Right ventricle myocardium inferior (tissue), 1 donor: ENCODE measurements around the gene CCR2. TPM values are rescaled to one million over a fixed set of nuclear protein-coding genes. Genes with fewer than 3 reads are reported as not detected.
A peak's percentile ranks its signal among the peaks of the same experiment; 100 is the strongest.
"Not testable (repeated sequence)": the region's sequence is repeated elsewhere in the genome, so short reads cannot be mapped to it uniquely, and the experiment has no call there.

ENCODE experiments used
- ATAC-seq: fragments of 200-7000 bp; cut with Tn5 transposase; one replicate; pipeline ENCODE4 v1.9.1; 2020; ENCODE audit warnings: mild to moderate bottlenecking, moderate library complexity
- DNase-seq: peaks from one replicate; pipeline ENCODE4 v3.0.0; 2021; ENCODE audit errors: missing footprints
- intact Hi-C: fragments of 100-400 bp; cut with DNase I; formaldehyde crosslinking; loops from one replicate; pipeline ENCODE4 v1.11.0; 2022
- total RNA-seq: library from RNA; stranded (reverse); fragmentation: NEBNext Ultra II Directional; extraction: Animal tissue kit (Norgen Biotek cat#: 25700); gene quantifications from one replicate; pipeline ENCODE4 v1.2.1, GENCODE V29; 2021
- donor health status: DM: no; HTN: yes; CAD: no; lungs with severe emphysema.

CCR2 gene
- total RNA-seq, 1 donor from 2014 or later: 0.89 TPM

- ATAC-seq: no peak
- intact Hi-C loops: loop anchor here (5.0 kb wide), 1 partner anchor 284 kb away; no protein-coding TSS in a partner anchor
- no peak for DNase-seq
Measured at GRCh38 chr3:46371519-46372340, 17.8 kb downstream of the CCR2 start.

GRCh38 chr3:46372492-46373359, 18.8 kb downstream of the CCR2 start:
- ATAC-seq (no peak), DNase-seq (no peak)
- intact Hi-C loops: loop anchor here (5.0 kb wide), 1 partner anchor 285 kb away; no protein-coding TSS in a partner anchor

GRCh38 chr3:46374755-46375154, 20.8 kb downstream of the CCR2 start:
- DNase-seq (no peak), ATAC-seq (no peak)
- intact Hi-C loops: loop anchor here (5.0 kb wide), 1 partner anchor 287 kb away; no protein-coding TSS in a partner anchor

GRCh38 chr3:46375218-46375617, 21.3 kb downstream of the CCR2 start:
- no peak for ATAC-seq
- intact Hi-C loops: no loop called here
- DNase-seq: no peak

- intact Hi-C loops: no loop called here
- DNase-seq (no peak), ATAC-seq (no peak)
Measured at GRCh38 chr3:46375814-46376213, 21.9 kb downstream of the CCR2 start.

- intact Hi-C loops: no loop called here
- ATAC-seq: no peak
- DNase-seq: peak; percentile 75
Measured at GRCh38 chr3:46378426-46378942, 24.6 kb downstream of the CCR2 start.

GRCh38 chr3:46380471-46381221, 26.7 kb downstream of the CCR2 start:
- intact Hi-C loops: no loop called here
- no peak for ATAC-seq
- DNase-seq: no peak

- DNase-seq (no peak), ATAC-seq (no peak)
- intact Hi-C loops: no loop called here
Measured at GRCh38 chr3:46381625-46382024, 27.7 kb downstream of the CCR2 start.

GRCh38 chr3:46383211-46383950, 29.5 kb downstream of the CCR2 start:
- peak; percentile 10 for ATAC-seq
- intact Hi-C loops: no loop called here
- DNase-seq: no peak

- DNase-seq (no peak), ATAC-seq (no peak)
- intact Hi-C loops: no loop called here
Measured at GRCh38 chr3:46383951-46384330, 30.0 kb downstream of the CCR2 start.

GRCh38 chr3:46386205-46386604, 32.3 kb downstream of the CCR2 start:
- DNase-seq (no peak), ATAC-seq (no peak)
- intact Hi-C loops: no loop called here

- intact Hi-C loops, ATAC-seq, DNase-seq: not testable (repeated sequence)
Measured at GRCh38 chr3:46388847-46389246, 34.9 kb downstream of the CCR2 start.

- ATAC-seq (no peak), DNase-seq (no peak)
- intact Hi-C loops: no loop called here
Measured at GRCh38 chr3:46389306-46389705, 35.4 kb downstream of the CCR2 start.

- DNase-seq, intact Hi-C loops, ATAC-seq: not testable (repeated sequence)
Measured at GRCh38 chr3:46391526-46391925, 37.6 kb downstream of the CCR2 start.

GRCh38 chr3:46393011-46393410, 39.1 kb downstream of the CCR2 start:
- DNase-seq (no peak), ATAC-seq (no peak)
- intact Hi-C loops: no loop called here

- DNase-seq: no peak
- intact Hi-C loops: no loop called here
- ATAC-seq: peak; percentile 78
Measured at GRCh38 chr3:46393554-46394434, 39.9 kb downstream of the CCR2 start.

GRCh38 chr3:46395210-46395661, 41.3 kb downstream of the CCR2 start:
- intact Hi-C loops: no loop called here
- ATAC-seq (no peak), DNase-seq (no peak)
